HEK293T (cell line): ENCODE measurements around the gene RBMS1.

ENCODE experiments used
- ELF4 ChIP-seq: fragments of 450-650 bp; IDR thresholded peaks from 2 replicates; pipeline ENCODE4 v1.6.1; 2017; ENCODE audit warnings: antibody characterized with exemption
- FOXM1 ChIP-seq: fragments of 450-650 bp; IDR thresholded peaks from 2 replicates; pipeline ENCODE4 v1.6.1; 2017; ENCODE audit warnings: mild to moderate bottlenecking, borderline replicate concordance
- L3MBTL2 ChIP-seq: fragments of 450-650 bp; conservative IDR thresholded peaks from 2 replicates; pipeline ENCODE4 v1.6.1; 2016; ENCODE audit warnings: mild to moderate bottlenecking
- SUZ12 ChIP-seq: fragments of 450-650 bp; IDR thresholded peaks from 2 replicates; pipeline ENCODE4 v1.6.1; 2016; ENCODE audit warnings: mild to moderate bottlenecking
- TF ChIP-seq, protein P1 (sequence below): fragments of 450-650 bp; IDR thresholded peaks from 2 replicates; pipeline ENCODE4 v1.6.1; 2016

DNA sequence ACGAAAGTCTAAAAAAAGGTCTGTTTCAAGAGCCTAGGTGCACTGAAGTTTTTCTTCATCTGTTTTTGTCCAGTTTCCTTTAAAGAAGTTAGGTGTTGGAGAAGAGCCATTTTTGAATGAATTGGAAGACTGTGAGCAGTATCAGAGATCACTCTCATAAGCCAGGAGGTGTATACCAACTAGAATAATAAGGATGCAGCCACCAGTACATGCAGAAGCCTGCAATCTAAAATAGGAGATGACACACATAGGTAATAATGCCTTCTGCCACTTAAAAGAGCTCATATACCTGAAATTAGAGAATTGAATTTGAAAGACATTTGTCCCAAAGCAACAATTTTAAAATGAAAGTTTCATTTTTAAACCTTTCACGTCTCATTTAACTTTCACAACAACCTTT, 81.7 kb downstream of the RBMS1 start:
- TF ChIP-seq, protein P1, sequence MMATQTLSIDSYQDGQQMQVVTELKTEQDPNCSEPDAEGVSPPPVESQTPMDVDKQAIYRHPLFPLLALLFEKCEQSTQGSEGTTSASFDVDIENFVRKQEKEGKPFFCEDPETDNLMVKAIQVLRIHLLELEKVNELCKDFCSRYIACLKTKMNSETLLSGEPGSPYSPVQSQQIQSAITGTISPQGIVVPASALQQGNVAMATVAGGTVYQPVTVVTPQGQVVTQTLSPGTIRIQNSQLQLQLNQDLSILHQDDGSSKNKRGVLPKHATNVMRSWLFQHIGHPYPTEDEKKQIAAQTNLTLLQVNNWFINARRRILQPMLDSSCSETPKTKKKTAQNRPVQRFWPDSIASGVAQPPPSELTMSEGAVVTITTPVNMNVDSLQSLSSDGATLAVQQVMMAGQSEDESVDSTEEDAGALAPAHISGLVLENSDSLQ: no peak
- TF ChIP-seq ELF4 (no peak), FOXM1 (no peak), SUZ12 (no peak), L3MBTL2 (no peak)
